Neural cell (in vitro differentiated cells): Measurements from ENCODE around the gene AGTR1. TPM values are rescaled to one million over a fixed set of nuclear protein-coding genes. Genes with fewer than 3 reads are reported as not detected.

Experiments used
- H2AFZ ChIP-seq: fragments of 200-600, 300-800 bp; sonication (generic), shearing (Covaris generic); 2 replicates; pipeline ENCODE4 v1.6.0; 2014; ENCODE audit warnings: low read depth, mild to moderate bottlenecking, antibody characterized with exemption, low read length, moderate library complexity
- H3F3A ChIP-seq: fragments of 200-600 bp; shearing (Covaris generic); 2 replicates; pipeline ENCODE4 v1.6.1; 2016; ENCODE audit warnings: mild to moderate bottlenecking, moderate library complexity, mixed read lengths, antibody characterized with exemption, low read length; ENCODE audit not compliant: insufficient read depth, poor library complexity, severe bottlenecking
- H3K27ac ChIP-seq: fragments of 200-600, 300-800 bp; sonication (generic), shearing (Covaris generic); 2 replicates; pipeline ENCODE4 v1.5.1; 2014; ENCODE audit warnings: mild to moderate bottlenecking, low read length, moderate library complexity
- H3K27me3 ChIP-seq: fragments of 300-800, 200-600 bp; sonication (generic), shearing (Covaris generic); 2 replicates; pipeline ENCODE4 v1.6.0; 2014; ENCODE audit warnings: mild to moderate bottlenecking, low read depth, low read length, moderate library complexity; ENCODE audit not compliant: insufficient read depth
- H3K36me3 ChIP-seq: fragments of 300-800, 200-600 bp; sonication (generic), shearing (Covaris generic); 2 replicates; pipeline ENCODE4 v1.5.1; 2014; ENCODE audit warnings: mild to moderate bottlenecking, antibody characterized with exemption, low read length, moderate library complexity; ENCODE audit not compliant: insufficient read depth
- H3K4me2 ChIP-seq: fragments of 300-800, 200-600 bp; sonication (generic), shearing (Covaris generic); 2 replicates; pipeline ENCODE4 v1.6.0; 2014; ENCODE audit warnings: mild to moderate bottlenecking, low read length
- H3K4me3 ChIP-seq: fragments of 300-800, 200-600 bp; sonication (generic), shearing (Covaris generic); 2 replicates; pipeline ENCODE4 v1.5.1; 2014; ENCODE audit warnings: mild to moderate bottlenecking, low read length, moderate library complexity
- H3K79me2 ChIP-seq: fragments of 200-600 bp; shearing (Covaris generic); replicated peaks from 2 replicates; pipeline ENCODE4 v1.6.0; 2014; ENCODE audit warnings: mild to moderate bottlenecking, low read length, moderate library complexity; ENCODE audit not compliant: insufficient read depth
- H3K9ac ChIP-seq: fragments of 300-800, 200-600 bp; sonication (generic), shearing (Covaris generic); 2 replicates; pipeline ENCODE4 v1.6.1; 2016; ENCODE audit warnings: mild to moderate bottlenecking, low read length, mixed read lengths
- H3K9me2 ChIP-seq: fragments of 200-600 bp; shearing (Covaris generic); 2 replicates; pipeline ENCODE4 v1.6.1; 2016; ENCODE audit warnings: mild to moderate bottlenecking, low read length, mixed read lengths; ENCODE audit not compliant: insufficient read depth
- H3K9me3 ChIP-seq: fragments of 200-600, 300-800 bp; sonication (generic), shearing (Covaris generic); 2 replicates; pipeline ENCODE4 v1.6.1; 2016; ENCODE audit warnings: mild to moderate bottlenecking, mixed run types, low read length, moderate library complexity, mixed read lengths
- H4K20me1 ChIP-seq: fragments of 200-600 bp; shearing (Covaris generic); 2 replicates; pipeline ENCODE4 v1.6.1; 2016; ENCODE audit warnings: mild to moderate bottlenecking, mixed run types; ENCODE audit not compliant: insufficient read depth
- CTCF ChIP-seq: fragments of 450-650 bp; IDR thresholded peaks from 2 replicates; pipeline ENCODE4 v1.5.1; 2014; ENCODE audit warnings: antibody characterized with exemption, mild to moderate bottlenecking, moderate library complexity; ENCODE audit not compliant: poor library complexity, severe bottlenecking
- EP300 ChIP-seq: fragments of 450-650 bp; conservative IDR thresholded peaks from 2 replicates; pipeline ENCODE4 v1.6.1; 2014; ENCODE audit warnings: antibody characterized with exemption, mild to moderate bottlenecking, moderate library complexity; ENCODE audit not compliant: poor library complexity, severe bottlenecking
- EZH2 ChIP-seq: fragments of 200-600, 300-800 bp; shearing (Covaris generic), sonication (generic); IDR thresholded peaks from 2 replicates; pipeline ENCODE4 v1.6.1; 2014; ENCODE audit warnings: antibody characterized with exemption, low read length, borderline replicate concordance, mild to moderate bottlenecking; ENCODE audit not compliant: insufficient read depth, poor library complexity, severe bottlenecking
- MXI1 ChIP-seq: fragments of 450-650 bp; conservative IDR thresholded peaks from 2 replicates; pipeline ENCODE4 v1.6.1; 2014; ENCODE audit warnings: antibody characterized with exemption, mild to moderate bottlenecking; ENCODE audit not compliant: poor library complexity, severe bottlenecking
- POLR2AphosphoS5 ChIP-seq: IDR thresholded peaks from 2 replicates; pipeline ENCODE4 v1.6.1; 2012
- RAD21 ChIP-seq: fragments of 450-650 bp; conservative IDR thresholded peaks from 2 replicates; pipeline ENCODE4 v1.6.1; 2014; ENCODE audit warnings: antibody characterized with exemption, mild to moderate bottlenecking, moderate library complexity
- REST ChIP-seq: IDR thresholded peaks from 2 replicates; pipeline ENCODE4 v1.6.1; 2012; ENCODE audit warnings: borderline replicate concordance
- SMC3 ChIP-seq: fragments of 450-650 bp; conservative IDR thresholded peaks from 2 replicates; pipeline ENCODE4 v1.6.1; 2014; ENCODE audit warnings: antibody characterized with exemption, mild to moderate bottlenecking, moderate library complexity; ENCODE audit not compliant: poor library complexity
- TAF1 ChIP-seq: IDR thresholded peaks from 2 replicates; pipeline ENCODE4 v1.6.1; 2012; ENCODE audit warnings: low read depth
- polyA plus RNA-seq: library from polyadenylated mRNA; depleted of rRNA; stranded (reverse); fragments of >200 nt; gene quantifications from 2 replicates; pipeline ENCODE4 v1.2.3, GENCODE V29; 2014
- small RNA-seq, 3 experiments: library from RNA; depleted of rRNA; stranded (forward); fragments of <200 nt; gene quantifications; one replicate each; pipeline ENCODE3, GENCODE V24; 2012

AGTR1 gene
- polyA plus RNA-seq, 1 donor from 2014 or later = 1.3 TPM

- no peak overlapping the region for H3K4me3 ChIP-seq
- H3K9me3 ChIP-seq = no peaks in the 10 kb centered on the region
- TF ChIP-seq EZH2 (no peak), TAF1 (no peak), REST (no peak), EP300 (no peak), RAD21 (no peak), MXI1 (no peak), POLR2AphosphoS5 (no peak), CTCF (no peak), SMC3 (no peak)
- H4K20me1 ChIP-seq = no peaks in the 10 kb centered on the region
- H3K9me2 ChIP-seq = no peaks in the 10 kb centered on the region
- no peak overlapping the region for H3K9ac ChIP-seq
- no peaks in the 10 kb centered on the region for H3K36me3 ChIP-seq
- H2AFZ ChIP-seq = no peak overlapping the region
- no peak overlapping the region for H3K27ac ChIP-seq
- H3K27me3 ChIP-seq = no peaks in the 10 kb centered on the region
- H3F3A ChIP-seq = no peaks in the 10 kb centered on the region
- no peak overlapping the region for H3K4me2 ChIP-seq
- H3K79me2 ChIP-seq = no peaks in the 10 kb centered on the region
Observed at GRCh38 chr3:148791920-148792319, 94.2 kb downstream of the AGTR1 start.

DNA sequence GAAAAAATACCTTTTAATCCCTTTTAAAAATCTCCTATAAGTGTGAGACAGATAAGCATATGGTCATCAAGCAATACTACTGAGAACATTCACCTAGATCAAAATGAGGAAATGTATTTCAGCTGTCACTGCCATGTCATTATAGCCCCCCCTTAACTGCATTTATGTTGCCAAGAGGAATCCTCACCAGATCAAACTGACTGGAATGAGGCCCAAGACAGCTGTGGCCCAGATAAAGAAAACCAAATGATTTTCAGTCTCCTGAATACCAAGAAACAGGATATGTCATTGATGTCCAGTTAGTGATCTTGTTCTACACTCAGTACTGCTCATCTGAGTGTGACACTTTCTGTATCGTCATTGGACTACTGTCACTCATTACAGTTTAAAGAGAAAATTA, 94.8 kb downstream of the AGTR1 start:
- H3K4me2 ChIP-seq = no peak overlapping the region
- no peaks in the 10 kb centered on the region for H3K9me3 ChIP-seq
- no peaks in the 10 kb centered on the region for H3K27me3 ChIP-seq
- no peak overlapping the region for H3K4me3 ChIP-seq
- no peak overlapping the region for H3K9ac ChIP-seq
- peak overlapping the region; percentile 0 for H3K27ac ChIP-seq
- no peaks in the 10 kb centered on the region for H3F3A ChIP-seq
- H4K20me1 ChIP-seq = no peaks in the 10 kb centered on the region
- H3K36me3 ChIP-seq = no peaks in the 10 kb centered on the region
- H2AFZ ChIP-seq = no peak overlapping the region
- H3K79me2 ChIP-seq = no peaks in the 10 kb centered on the region
- TF ChIP-seq TAF1 (no peak), EP300 (peak; percentile 52), POLR2AphosphoS5 (peak; percentile 15)
- no peaks in the 10 kb centered on the region for H3K9me2 ChIP-seq

Small RNA genes lying within 50 kb of the gene (small RNA-seq; reads per million reads assigned to genes)
- gene RPL38P1 = 0 to 0.03 (median 0) reads per million in 3 experiments

Other genes with a start within 250 kb of the AGTR1 start
- 0.19 TPM in 1 of 2 replicates, not detected in the other for gene CPB1, start 129.9 kb downstream of the AGTR1 start, polyA plus RNA-seq
- not detected in 2 replicates for gene CPA3, start 167.4 kb downstream of the AGTR1 start, polyA plus RNA-seq